Endothelial cell of umbilical vein (primary cell): ENCODE data around the gene ZNF814. TPM values are rescaled to one million over a fixed set of nuclear protein-coding genes. Genes with fewer than 3 reads are reported as not detected.
"Not testable (repeated sequence)": the region's sequence is repeated elsewhere in the genome, so short reads cannot be mapped to it uniquely, and the experiment has no call there.

ENCODE experiments used
- BruUV-seq: library from RNA; stranded (reverse); fragments of 400-500 nt; replicated peaks from 2 replicates; lab custom pipeline; 2021; lab: Mats Ljungman, UMichigan
- CTCF ChIA-PET: fragments of 300-600, 350-600 bp; sonication (Branson Sonifier 250); formaldehyde crosslinking; loops from one replicate; lab custom pipeline; 2021; ENCODE audit warnings: antibody characterized with exemption, inconsistent platforms; lab: Charles Lee
- POLR2A ChIA-PET: fragments of 300-600, 350-600 bp; sonication (Branson Sonifier 250); formaldehyde crosslinking; loops from one replicate; lab custom pipeline; 2021; ENCODE audit warnings: antibody characterized with exemption, inconsistent platforms; lab: Charles Lee
- DNase-seq: peaks from one replicate; pipeline ENCODE4 v3.0.0-alpha.2; 2011; ENCODE audit warnings: low read depth, low spot score
- FAIRE-seq: peaks from 2 replicates; lab custom pipeline; 2011; peaks lifted over from hg19 to GRCh38; lab: Jason Lieb, UNC
- H2AFZ ChIP-seq: 2 replicates; pipeline ENCODE4 v1.6.0; 2012; ENCODE audit warnings: low read depth, low read length, control low read depth, inconsistent platforms
- H3K27ac ChIP-seq: 2 replicates; pipeline ENCODE4 v1.5.1; 2011; ENCODE audit warnings: low read depth, mild to moderate bottlenecking, control low read depth, low read length, moderate library complexity; ENCODE audit not compliant: insufficient read depth
- H3K27me3 ChIP-seq, 2 experiments: 2 replicates each; pipeline versions ENCODE4 v1.6.0 to v1.6.1; 2011; ENCODE audit warnings: low read length in 2 of 2, mixed read lengths in 1 of 2; ENCODE audit not compliant: control insufficient read depth in 2 of 2, insufficient read depth in 2 of 2
- H3K36me3 ChIP-seq, 2 experiments: 2 replicates in 1 of 2; 3 replicates in 1 of 2; pipeline ENCODE4 v1.5.1; 2011; ENCODE audit warnings: low read length in 2 of 2, mild to moderate bottlenecking in 1 of 2, moderate library complexity in 1 of 2; ENCODE audit not compliant: control insufficient read depth in 2 of 2, insufficient read depth in 2 of 2; ENCODE audit errors: extremely low read depth in 1 of 2
- H3K4me1 ChIP-seq: 3 replicates; pipeline ENCODE4 v1.5.1; 2011; ENCODE audit warnings: mild to moderate bottlenecking, low read length; ENCODE audit not compliant: control insufficient read depth, insufficient read depth; ENCODE audit errors: extremely low read depth
- H3K4me2 ChIP-seq: 2 replicates; pipeline ENCODE4 v1.6.1; 2011; ENCODE audit warnings: low read length, control low read depth, mixed read lengths; ENCODE audit not compliant: insufficient read depth
- H3K4me3 ChIP-seq, 3 experiments: fragments of 200-600 bp in 1 of 3; sonication (generic), shearing (Covaris generic) in 1 of 3; replicated peaks in 1 of 3; 2 replicates each; pipeline ENCODE4 v1.5.1; 2011 to 2016; ENCODE audit warnings: control low read depth in 3 of 3, low read length in 3 of 3, mild to moderate bottlenecking in 2 of 3, inconsistent platforms in 1 of 3, low read depth in 1 of 3, moderate library complexity in 1 of 3; ENCODE audit not compliant: insufficient read depth in 1 of 3
- H3K79me2 ChIP-seq: 2 replicates; pipeline ENCODE4 v1.6.0; 2012; ENCODE audit warnings: low read length, inconsistent platforms; ENCODE audit not compliant: control insufficient read depth, insufficient read depth
- H3K9ac ChIP-seq: replicated peaks from 2 replicates; pipeline ENCODE3; 2011; ENCODE audit warnings: low read length, control low read depth; ENCODE audit not compliant: insufficient read depth; ENCODE audit errors: extremely low read depth
- H3K9me1 ChIP-seq: replicated peaks from 3 replicates; pipeline ENCODE4 v1.6.0; 2011; ENCODE audit warnings: mild to moderate bottlenecking, low read length; ENCODE audit not compliant: control insufficient read depth, insufficient read depth; ENCODE audit errors: extremely low read depth
- H3K9me3 ChIP-seq: replicated peaks from 2 replicates; pipeline ENCODE4 v1.5.1; 2012; ENCODE audit warnings: low read length, inconsistent platforms; ENCODE audit not compliant: control insufficient read depth, insufficient read depth
- H4K20me1 ChIP-seq: replicated peaks from 2 replicates; pipeline ENCODE3; 2011; ENCODE audit warnings: mild to moderate bottlenecking, low read length; ENCODE audit not compliant: control insufficient read depth, insufficient read depth; ENCODE audit errors: extremely low read depth
- CTCF ChIP-seq, 2 donors: IDR thresholded peaks; 1 replicate in 1 of 2; 2 replicates in 1 of 2; pipeline ENCODE4 v1.5.1; 2011; ENCODE audit warnings: low read length in 2 of 2, mild to moderate bottlenecking in 2 of 2, moderate library complexity in 2 of 2, control low read depth in 1 of 2, inconsistent platforms in 1 of 2, low read depth in 1 of 2; ENCODE audit not compliant: insufficient read depth in 1 of 2; ENCODE audit errors: extremely low read depth in 1 of 2
- EZH2 ChIP-seq: IDR thresholded peaks from 2 replicates; pipeline ENCODE4 v1.6.1; 2012; ENCODE audit warnings: borderline replicate concordance, low read depth, mild to moderate bottlenecking, moderate library complexity, low read length, inconsistent platforms; ENCODE audit not compliant: severe bottlenecking
- FOS ChIP-seq: IDR thresholded peaks from 2 replicates; pipeline ENCODE4 v1.6.1; 2011; ENCODE audit warnings: mild to moderate bottlenecking, low read length, moderate library complexity, borderline replicate concordance; ENCODE audit not compliant: insufficient read depth
- GATA2 ChIP-seq: IDR thresholded peaks from 2 replicates; pipeline ENCODE4 v1.7.0; 2011; ENCODE audit warnings: low read depth, mild to moderate bottlenecking, moderate library complexity, mixed read lengths, low read length; ENCODE audit not compliant: insufficient read length, insufficient read depth
- JUN ChIP-seq: IDR thresholded peaks from 2 replicates; pipeline ENCODE4 v1.6.1; 2011; ENCODE audit warnings: borderline replicate concordance, low read depth; ENCODE audit not compliant: insufficient read length, insufficient read depth
- MAX ChIP-seq: IDR thresholded peaks from 2 replicates; pipeline ENCODE4 v1.6.1; 2011; ENCODE audit not compliant: insufficient read depth, insufficient read length
- MYC ChIP-seq: IDR thresholded peaks from one replicate; pipeline ENCODE4 v1.6.1; 2011; ENCODE audit warnings: mild to moderate bottlenecking, low read depth, low read length
- POLR2A ChIP-seq: IDR thresholded peaks from 2 replicates; pipeline ENCODE4 v1.6.1; 2012; ENCODE audit warnings: low read depth, mild to moderate bottlenecking, control low read depth, low read length
- POLR2AphosphoS5 ChIP-seq: IDR thresholded peaks from 2 replicates; pipeline ENCODE4 v1.6.1; 2012; ENCODE audit warnings: low read depth, mild to moderate bottlenecking, control low read depth, low read length, moderate library complexity; ENCODE audit not compliant: insufficient read depth
- dilution Hi-C: fragments of 300-500 bp; cut with MboI; formaldehyde crosslinking; loops from one replicate; pipeline ENCODE4 v1.15.0; 2019; ENCODE audit warnings: low sequenced_read_pairs; ENCODE audit not compliant: extremely low pct_ligation_motif_present
- intact Hi-C: fragments of 100-400 bp; cut with micrococcal nuclease; formaldehyde crosslinking; loops from one replicate; pipeline ENCODE4 v1.10.0; 2022
- polyA plus RNA-seq, 4 experiments: library from polyadenylated mRNA; depleted of rRNA in 3 of 4; stranded (reverse) in 3 of 4; unstranded in 1 of 4; fragments of >200 nt; gene quantifications; 2 replicates each; pipeline versions ENCODE4 v1.2.1 to v1.2.3, GENCODE V29; 2011 to 2012; ENCODE audit warnings: missing spikeins in 1 of 4
- total RNA-seq: library from RNA; stranded (reverse); gene quantifications from 2 replicates; pipeline ENCODE4 v1.2.3, GENCODE V29; 2021

Gene ZNF814
- total and polyA plus RNA-seq, 2 donors (not counting 3 experiments of a cell fraction or from before 2014, with no cell fraction given) = 5.7 to 7.9 TPM

GRCh38 chr19:57825511-57825910 is 63.3 kb downstream of the ZNF814 start:
- POLR2A ChIA-PET = no interaction called here

GRCh38 chr19:57823608-57824007 is 65.2 kb downstream of the ZNF814 start:
- H3K27ac ChIP-seq, H3K4me2 ChIP-seq, H4K20me1 ChIP-seq, BruUV-seq, H3K4me1 ChIP-seq, DNase-seq, H3K36me3 ChIP-seq, H3K27me3 ChIP-seq, FAIRE-seq, H2AFZ ChIP-seq, H3K9me3 ChIP-seq, POLR2A ChIA-PET, H3K4me3 ChIP-seq, dilution Hi-C loops, H3K9ac ChIP-seq, H3K9me1 ChIP-seq, CTCF ChIA-PET, intact Hi-C loops: not testable (repeated sequence)
- H3K79me2 ChIP-seq = peaks cover 72% of the 10 kb centered on the region

More at GRCh38 chr19:57825511-57825910, 63.3 kb downstream of the ZNF814 start:
- no peaks in the 10 kb centered on the region for H4K20me1 ChIP-seq
- no peak for TF ChIP-seq MYC
- no peak for TF ChIP-seq EZH2
- TF ChIP-seq POLR2AphosphoS5 = no peak
- no peak for TF ChIP-seq JUN
- TF ChIP-seq MAX = no peak
- TF ChIP-seq FOS = no peak
- no peak for TF ChIP-seq CTCF (IDR thresholded peaks at IDR 0.05; ENCODE audit: extremely low read depth in 1 of 2, insufficient read depth in 1 of 2, low read depth in 1 of 2, low read length in 2 of 2)
- TF ChIP-seq POLR2A = no peak
- no peak for TF ChIP-seq GATA2
- CTCF ChIA-PET = interaction anchor here (0.7 kb wide), 1 partner anchor 25 kb away, joined by 3 read pairs; no protein-coding TSS in a partner anchor
- no peak overlapping the region for H3K4me2 ChIP-seq
- no peak overlapping the region for H3K4me3 ChIP-seq
- H3K9ac ChIP-seq = no peak overlapping the region
- no peak for FAIRE-seq
- H3K9me3 ChIP-seq = no peaks in the 10 kb centered on the region
- H2AFZ ChIP-seq = no peak overlapping the region
- dilution Hi-C loops (no loop called here), intact Hi-C loops (no loop called here)
- H3K79me2 ChIP-seq = peaks cover 75% of the 10 kb centered on the region
- DNase-seq = no peak
- peaks cover 6% of the 10 kb centered on the region for H3K4me1 ChIP-seq
- no peak overlapping the region for H3K27ac ChIP-seq
- BruUV-seq = no TSS peak
- no peaks in the 10 kb centered on the region for H3K36me3 ChIP-seq
- no peaks in the 10 kb centered on the region for H3K27me3 ChIP-seq
- no peaks in the 10 kb centered on the region for H3K9me1 ChIP-seq

GRCh38 chr19:57823155-57823554 is 65.7 kb downstream of the ZNF814 start:
- H3K4me1 ChIP-seq, H3K36me3 ChIP-seq, H3K27ac ChIP-seq, intact Hi-C loops, H3K4me2 ChIP-seq, H3K9ac ChIP-seq, dilution Hi-C loops, H3K9me3 ChIP-seq, FAIRE-seq, DNase-seq, H3K27me3 ChIP-seq, H4K20me1 ChIP-seq, H3K9me1 ChIP-seq, CTCF ChIA-PET, POLR2A ChIA-PET, H2AFZ ChIP-seq, BruUV-seq, H3K4me3 ChIP-seq: not testable (repeated sequence)
- peaks cover 72% of the 10 kb centered on the region for H3K79me2 ChIP-seq
